OCI-LY1 (cell line): ENCODE measurements around the gene SERPINA9.

Experiments
- H2AFZ ChIP-seq: fragments of 200-600 bp; sonication (generic), shearing (Covaris generic); 2 replicates; pipeline ENCODE4 v1.6.0; 2014; ENCODE audit warnings: antibody characterized with exemption, mild to moderate bottlenecking, low read length
- H3F3A ChIP-seq: fragments of 200-600 bp; sonication (generic), shearing (Covaris generic); 2 replicates; pipeline ENCODE4 v1.6.0; 2014; ENCODE audit warnings: mild to moderate bottlenecking, antibody characterized with exemption, low read length, moderate library complexity; ENCODE audit not compliant: insufficient read depth
- H3K27ac ChIP-seq: fragments of 200-600 bp; sonication (generic); 2 replicates; pipeline ENCODE4 v1.5.1; 2014; ENCODE audit warnings: low read length, mixed run types, mild to moderate bottlenecking, low read depth; ENCODE audit not compliant: poor library complexity, severe bottlenecking
- H3K27me3 ChIP-seq: fragments of 200-600 bp; sonication (generic); 2 replicates; pipeline ENCODE4 v1.6.0; 2014; ENCODE audit warnings: antibody characterized with exemption, mild to moderate bottlenecking, low read length, moderate library complexity; ENCODE audit not compliant: insufficient read depth
- H3K36me3 ChIP-seq: fragments of 200-600 bp; sonication (generic); 2 replicates; pipeline ENCODE4 v1.6.1; 2014; ENCODE audit warnings: mild to moderate bottlenecking, antibody characterized with exemption, low read length, moderate library complexity, mixed read lengths; ENCODE audit not compliant: insufficient read depth
- H3K4me1 ChIP-seq: fragments of 200-600 bp; sonication (generic); 2 replicates; pipeline ENCODE4 v1.5.1; 2014; ENCODE audit warnings: mild to moderate bottlenecking, low read length, moderate library complexity; ENCODE audit not compliant: insufficient read depth, severe bottlenecking
- H3K4me2 ChIP-seq: fragments of 200-600 bp; sonication (generic), shearing (Covaris generic); 2 replicates; pipeline ENCODE4 v1.6.1; 2014; ENCODE audit warnings: low read length
- H3K4me3 ChIP-seq: fragments of 200-600 bp; sonication (generic); 2 replicates; pipeline ENCODE4 v1.5.1; 2014; ENCODE audit warnings: low read length, low read depth, mild to moderate bottlenecking, mixed read lengths; ENCODE audit not compliant: poor library complexity, severe bottlenecking
- H3K79me2 ChIP-seq: fragments of 200-600 bp; shearing (Covaris generic); 2 replicates; pipeline ENCODE4 v1.6.1; 2016; ENCODE audit warnings: mixed run types, low read length, mixed read lengths; ENCODE audit not compliant: insufficient read depth
- H3K9ac ChIP-seq: fragments of 200-600 bp; sonication (generic), shearing (Covaris generic); 2 replicates; pipeline ENCODE4 v1.6.1; 2014; ENCODE audit warnings: mild to moderate bottlenecking, low read length, mixed read lengths
- H3K9me2 ChIP-seq: fragments of 200-600 bp; sonication (generic), shearing (Covaris generic); 2 replicates; pipeline ENCODE4 v1.6.1; 2014; ENCODE audit warnings: low read depth, mild to moderate bottlenecking, low read length, mixed read lengths
- H3K9me3 ChIP-seq: fragments of 200-600 bp; shearing (Covaris generic); 2 replicates; pipeline ENCODE4 v1.6.1; 2014; ENCODE audit warnings: low read length, mixed read lengths
- H4K20me1 ChIP-seq: fragments of 200-600 bp; sonication (generic), shearing (Covaris generic); 2 replicates; pipeline ENCODE4 v1.6.0; 2016; ENCODE audit warnings: mild to moderate bottlenecking, low read length; ENCODE audit not compliant: insufficient read depth
- CTCF ChIP-seq: fragments of 200-600 bp; sonication (generic), shearing (Covaris generic); IDR thresholded peaks from 2 replicates; pipeline ENCODE4 v1.5.1; 2017; ENCODE audit warnings: mild to moderate bottlenecking, antibody characterized with exemption, low read length, moderate library complexity, mixed read lengths
- EZH2 ChIP-seq: fragments of 200-600 bp; sonication (generic), shearing (Covaris generic); IDR thresholded peaks from 2 replicates; pipeline ENCODE4 v1.8.0; 2017; ENCODE audit warnings: borderline replicate concordance, mixed run types, mild to moderate bottlenecking, antibody characterized with exemption, low read length, moderate library complexity, mixed read lengths

Gene SERPINA9

GRCh38 chr14:94466706-94467370 is 9.2 kb downstream of the SERPINA9 start:
- TF ChIP-seq CTCF, result no peak
- Histone ChIP-seq H3K9ac (no peak overlapping the region), H2AFZ (no peak overlapping the region), H4K20me1 (no peaks in the 10 kb centered on the region), H3K9me3 (no peaks in the 10 kb centered on the region), H3K36me3 (no peaks in the 10 kb centered on the region), H3K27me3 (no peaks in the 10 kb centered on the region), H3K4me1 (no peaks in the 10 kb centered on the region), H3K27ac (no peak overlapping the region), H3K79me2 (no peaks in the 10 kb centered on the region), H3K4me2 (no peak overlapping the region), H3K4me3 (no peak overlapping the region), H3K9me2 (no peaks in the 10 kb centered on the region), H3F3A (no peaks in the 10 kb centered on the region)

- Histone ChIP-seq H3K9me3 (no peaks in the 10 kb centered on the region), H3K4me3 (no peak overlapping the region), H3K27ac (no peak overlapping the region), H3K36me3 (no peaks in the 10 kb centered on the region), H2AFZ (no peak overlapping the region), H3K9ac (no peak overlapping the region), H3F3A (no peaks in the 10 kb centered on the region), H3K4me2 (no peak overlapping the region), H3K27me3 (no peaks in the 10 kb centered on the region), H4K20me1 (no peaks in the 10 kb centered on the region), H3K4me1 (no peaks in the 10 kb centered on the region), H3K9me2 (no peaks in the 10 kb centered on the region), H3K79me2 (no peaks in the 10 kb centered on the region)
- no peak for TF ChIP-seq EZH2
- no peak for TF ChIP-seq CTCF
These were observed 11.0 kb downstream of the SERPINA9 start for GRCh38 chr14:94465042-94465441.

GRCh38 chr14:94464290-94464689 is 11.7 kb downstream of the SERPINA9 start:
- Histone ChIP-seq H3K36me3 (no peaks in the 10 kb centered on the region), H3K4me3 (no peak overlapping the region), H3K9me3 (no peaks in the 10 kb centered on the region), H3K9ac (no peak overlapping the region), H3K4me1 (no peaks in the 10 kb centered on the region), H3K9me2 (no peaks in the 10 kb centered on the region), H3K79me2 (no peaks in the 10 kb centered on the region), H3K27ac (no peak overlapping the region), H3K27me3 (no peaks in the 10 kb centered on the region), H3F3A (no peaks in the 10 kb centered on the region), H4K20me1 (no peaks in the 10 kb centered on the region), H3K4me2 (no peak overlapping the region), H2AFZ (no peak overlapping the region)
- no peak for TF ChIP-seq CTCF
- no peak for TF ChIP-seq EZH2
